Measurements from ENCODE around the gene ZNF45. TPM values are rescaled to one million over a fixed set of nuclear protein-coding genes. Genes with fewer than 3 reads are reported as not detected.

Gene ZNF45
- total and polyA plus RNA-seq, 2 of the 13 experiments (the other 11 are each of a cell fraction or from before 2014, with no cell fraction given), result 2.4 to 11.3 TPM

DNA sequence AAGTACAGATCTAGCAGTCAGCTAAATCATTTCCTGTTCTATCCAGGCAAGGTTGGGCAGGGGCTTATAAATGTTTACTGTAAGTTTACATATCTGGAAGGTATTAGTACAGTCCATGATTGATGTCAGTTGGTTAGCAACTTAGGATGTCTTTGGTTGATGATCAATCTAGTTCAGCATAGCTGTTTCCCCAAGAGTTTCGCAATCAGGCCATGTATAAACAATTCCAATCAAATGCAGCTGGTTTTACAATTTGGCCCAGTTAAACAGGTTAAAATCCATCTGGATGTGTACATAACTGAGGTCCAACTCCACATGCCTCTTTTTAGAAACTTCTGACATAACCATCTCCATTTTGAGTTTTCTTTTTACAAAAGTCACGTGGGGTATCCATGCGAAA, 22.8 kb upstream of the ZNF45 start (continued):
- no peak for TF ChIP-seq TBX3 (IDR thresholded peaks at IDR 0.05; ENCODE audit: borderline replicate concordance)
- TF ChIP-seq, protein P1, sequence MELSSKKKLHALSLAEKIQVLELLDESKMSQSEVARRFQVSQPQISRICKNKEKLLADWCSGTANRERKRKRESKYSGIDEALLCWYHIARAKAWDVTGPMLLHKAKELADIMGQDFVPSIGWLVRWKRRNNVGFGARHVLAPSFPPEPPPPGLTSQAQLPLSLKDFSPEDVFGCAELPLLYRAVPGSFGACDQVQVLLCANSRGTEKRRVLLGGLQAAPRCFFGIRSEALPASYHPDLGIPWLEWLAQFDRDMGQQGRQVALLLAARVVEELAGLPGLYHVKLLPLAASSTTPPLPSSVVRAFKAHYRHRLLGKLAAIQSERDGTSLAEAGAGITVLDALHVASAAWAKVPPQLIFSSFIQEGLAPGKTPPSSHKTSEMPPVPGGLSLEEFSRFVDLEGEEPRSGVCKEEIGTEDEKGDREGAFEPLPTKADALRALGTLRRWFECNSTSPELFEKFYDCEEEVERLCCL (CRISPR knock-in tag; IDR thresholded peaks at IDR 0.05; ENCODE audit: borderline replicate concordance), result no peak
- no peak for TF ChIP-seq ZNF136 (CRISPR knock-in tag; IDR thresholded peaks at IDR 0.05; ENCODE audit: low read depth)
- no peak for TF ChIP-seq ZNF749 (CRISPR knock-in tag; IDR thresholded peaks at IDR 0.05; ENCODE audit: borderline replicate concordance)
- no peak for TF ChIP-seq RFX1 (IDR thresholded peaks at IDR 0.05)
- TF ChIP-seq, protein P2, sequence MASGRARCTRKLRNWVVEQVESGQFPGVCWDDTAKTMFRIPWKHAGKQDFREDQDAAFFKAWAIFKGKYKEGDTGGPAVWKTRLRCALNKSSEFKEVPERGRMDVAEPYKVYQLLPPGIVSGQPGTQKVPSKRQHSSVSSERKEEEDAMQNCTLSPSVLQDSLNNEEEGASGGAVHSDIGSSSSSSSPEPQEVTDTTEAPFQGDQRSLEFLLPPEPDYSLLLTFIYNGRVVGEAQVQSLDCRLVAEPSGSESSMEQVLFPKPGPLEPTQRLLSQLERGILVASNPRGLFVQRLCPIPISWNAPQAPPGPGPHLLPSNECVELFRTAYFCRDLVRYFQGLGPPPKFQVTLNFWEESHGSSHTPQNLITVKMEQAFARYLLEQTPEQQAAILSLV (CRISPR knock-in tag; IDR thresholded peaks at IDR 0.05; ENCODE audit: borderline replicate concordance), result no peak
- TF ChIP-seq GATAD2A (CRISPR knock-in tag; IDR thresholded peaks at IDR 0.05), result peak; percentile 51; the same call in 1 of the 2 replicates
- TF ChIP-seq, protein P3, sequence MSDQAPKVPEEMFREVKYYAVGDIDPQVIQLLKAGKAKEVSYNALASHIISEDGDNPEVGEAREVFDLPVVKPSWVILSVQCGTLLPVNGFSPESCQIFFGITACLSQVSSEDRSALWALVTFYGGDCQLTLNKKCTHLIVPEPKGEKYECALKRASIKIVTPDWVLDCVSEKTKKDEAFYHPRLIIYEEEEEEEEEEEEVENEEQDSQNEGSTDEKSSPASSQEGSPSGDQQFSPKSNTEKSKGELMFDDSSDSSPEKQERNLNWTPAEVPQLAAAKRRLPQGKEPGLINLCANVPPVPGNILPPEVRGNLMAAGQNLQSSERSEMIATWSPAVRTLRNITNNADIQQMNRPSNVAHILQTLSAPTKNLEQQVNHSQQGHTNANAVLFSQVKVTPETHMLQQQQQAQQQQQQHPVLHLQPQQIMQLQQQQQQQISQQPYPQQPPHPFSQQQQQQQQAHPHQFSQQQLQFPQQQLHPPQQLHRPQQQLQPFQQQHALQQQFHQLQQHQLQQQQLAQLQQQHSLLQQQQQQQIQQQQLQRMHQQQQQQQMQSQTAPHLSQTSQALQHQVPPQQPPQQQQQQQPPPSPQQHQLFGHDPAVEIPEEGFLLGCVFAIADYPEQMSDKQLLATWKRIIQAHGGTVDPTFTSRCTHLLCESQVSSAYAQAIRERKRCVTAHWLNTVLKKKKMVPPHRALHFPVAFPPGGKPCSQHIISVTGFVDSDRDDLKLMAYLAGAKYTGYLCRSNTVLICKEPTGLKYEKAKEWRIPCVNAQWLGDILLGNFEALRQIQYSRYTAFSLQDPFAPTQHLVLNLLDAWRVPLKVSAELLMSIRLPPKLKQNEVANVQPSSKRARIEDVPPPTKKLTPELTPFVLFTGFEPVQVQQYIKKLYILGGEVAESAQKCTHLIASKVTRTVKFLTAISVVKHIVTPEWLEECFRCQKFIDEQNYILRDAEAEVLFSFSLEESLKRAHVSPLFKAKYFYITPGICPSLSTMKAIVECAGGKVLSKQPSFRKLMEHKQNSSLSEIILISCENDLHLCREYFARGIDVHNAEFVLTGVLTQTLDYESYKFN (CRISPR knock-in tag; conservative IDR thresholded peaks at IDR 0.05), result peak; percentile 65
- no peak for TF ChIP-seq ASH2L (IDR thresholded peaks at IDR 0.05; ENCODE audit: insufficient read length, low read depth, low read length)
- TF ChIP-seq, protein P4, sequence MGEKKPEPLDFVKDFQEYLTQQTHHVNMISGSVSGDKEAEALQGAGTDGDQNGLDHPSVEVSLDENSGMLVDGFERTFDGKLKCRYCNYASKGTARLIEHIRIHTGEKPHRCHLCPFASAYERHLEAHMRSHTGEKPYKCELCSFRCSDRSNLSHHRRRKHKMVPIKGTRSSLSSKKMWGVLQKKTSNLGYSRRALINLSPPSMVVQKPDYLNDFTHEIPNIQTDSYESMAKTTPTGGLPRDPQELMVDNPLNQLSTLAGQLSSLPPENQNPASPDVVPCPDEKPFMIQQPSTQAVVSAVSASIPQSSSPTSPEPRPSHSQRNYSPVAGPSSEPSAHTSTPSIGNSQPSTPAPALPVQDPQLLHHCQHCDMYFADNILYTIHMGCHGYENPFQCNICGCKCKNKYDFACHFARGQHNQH (CRISPR knock-in tag; IDR thresholded peaks at IDR 0.05), result no peak
- peak; percentile 34; the same call in 1 of the 2 replicates for TF ChIP-seq EHMT2 (IDR thresholded peaks at IDR 0.05; ENCODE audit: borderline replicate concordance, low read depth, low read length)
- TF ChIP-seq, protein P5, sequence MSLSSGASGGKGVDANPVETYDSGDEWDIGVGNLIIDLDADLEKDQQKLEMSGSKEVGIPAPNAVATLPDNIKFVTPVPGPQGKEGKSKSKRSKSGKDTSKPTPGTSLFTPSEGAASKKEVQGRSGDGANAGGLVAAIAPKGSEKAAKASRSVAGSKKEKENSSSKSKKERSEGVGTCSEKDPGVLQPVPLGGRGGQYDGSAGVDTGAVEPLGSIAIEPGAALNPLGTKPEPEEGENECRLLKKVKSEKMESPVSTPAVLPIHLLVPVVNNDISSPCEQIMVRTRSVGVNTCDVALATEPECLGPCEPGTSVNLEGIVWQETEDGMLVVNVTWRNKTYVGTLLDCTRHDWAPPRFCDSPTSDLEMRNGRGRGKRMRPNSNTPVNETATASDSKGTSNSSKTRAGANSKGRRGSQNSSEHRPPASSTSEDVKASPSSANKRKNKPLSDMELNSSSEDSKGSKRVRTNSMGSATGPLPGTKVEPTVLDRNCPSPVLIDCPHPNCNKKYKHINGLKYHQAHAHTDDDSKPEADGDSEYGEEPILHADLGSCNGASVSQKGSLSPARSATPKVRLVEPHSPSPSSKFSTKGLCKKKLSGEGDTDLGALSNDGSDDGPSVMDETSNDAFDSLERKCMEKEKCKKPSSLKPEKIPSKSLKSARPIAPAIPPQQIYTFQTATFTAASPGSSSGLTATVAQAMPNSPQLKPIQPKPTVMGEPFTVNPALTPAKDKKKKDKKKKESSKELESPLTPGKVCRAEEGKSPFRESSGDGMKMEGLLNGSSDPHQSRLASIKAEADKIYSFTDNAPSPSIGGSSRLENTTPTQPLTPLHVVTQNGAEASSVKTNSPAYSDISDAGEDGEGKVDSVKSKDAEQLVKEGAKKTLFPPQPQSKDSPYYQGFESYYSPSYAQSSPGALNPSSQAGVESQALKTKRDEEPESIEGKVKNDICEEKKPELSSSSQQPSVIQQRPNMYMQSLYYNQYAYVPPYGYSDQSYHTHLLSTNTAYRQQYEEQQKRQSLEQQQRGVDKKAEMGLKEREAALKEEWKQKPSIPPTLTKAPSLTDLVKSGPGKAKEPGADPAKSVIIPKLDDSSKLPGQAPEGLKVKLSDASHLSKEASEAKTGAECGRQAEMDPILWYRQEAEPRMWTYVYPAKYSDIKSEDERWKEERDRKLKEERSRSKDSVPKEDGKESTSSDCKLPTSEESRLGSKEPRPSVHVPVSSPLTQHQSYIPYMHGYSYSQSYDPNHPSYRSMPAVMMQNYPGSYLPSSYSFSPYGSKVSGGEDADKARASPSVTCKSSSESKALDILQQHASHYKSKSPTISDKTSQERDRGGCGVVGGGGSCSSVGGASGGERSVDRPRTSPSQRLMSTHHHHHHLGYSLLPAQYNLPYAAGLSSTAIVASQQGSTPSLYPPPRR (CRISPR knock-in tag; IDR thresholded peaks at IDR 0.05; ENCODE audit: borderline replicate concordance), result no peak
- TF ChIP-seq ZMYM4 (CRISPR knock-in tag; IDR thresholded peaks at IDR 0.05), result peak; percentile 32; the same call in 1 of the 2 replicates
- TF ChIP-seq, protein P6, sequence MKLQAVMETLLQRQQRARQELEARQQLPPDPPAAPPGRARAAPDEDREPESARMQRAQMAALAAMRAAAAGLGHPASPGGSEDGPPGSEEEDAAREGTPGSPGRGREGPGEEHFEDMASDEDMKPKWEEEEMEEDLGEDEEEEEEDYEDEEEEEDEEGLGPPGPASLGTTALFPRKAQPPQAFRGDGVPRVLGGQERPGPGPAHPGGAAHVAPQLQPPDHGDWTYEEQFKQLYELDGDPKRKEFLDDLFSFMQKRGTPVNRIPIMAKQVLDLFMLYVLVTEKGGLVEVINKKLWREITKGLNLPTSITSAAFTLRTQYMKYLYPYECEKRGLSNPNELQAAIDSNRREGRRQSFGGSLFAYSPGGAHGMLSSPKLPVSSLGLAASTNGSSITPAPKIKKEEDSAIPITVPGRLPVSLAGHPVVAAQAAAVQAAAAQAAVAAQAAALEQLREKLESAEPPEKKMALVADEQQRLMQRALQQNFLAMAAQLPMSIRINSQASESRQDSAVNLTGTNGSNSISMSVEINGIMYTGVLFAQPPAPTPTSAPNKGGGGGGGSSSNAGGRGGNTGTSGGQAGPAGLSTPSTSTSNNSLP (IDR thresholded peaks at IDR 0.05; ENCODE audit: low read depth, low read length), result peak; percentile 41; the same call in 1 of the 2 replicates
- no peak for TF ChIP-seq FOXP1 (IDR thresholded peaks at IDR 0.05)
- peak; percentile 50; the same call in 1 of the 2 replicates for TF ChIP-seq FOXP1 (CRISPR knock-in tag; IDR thresholded peaks at IDR 0.05)
